GM12801 (cell line): ENCODE results near the gene KCNQ5.

ENCODE experiments used
- TF ChIP-seq, protein P1 (sequence below): IDR thresholded peaks from one replicate; pipeline ENCODE4 v1.5.1; 2011; ENCODE audit warnings: control low read depth; ENCODE audit not compliant: insufficient read length; ENCODE audit errors: extremely low read depth

Gene KCNQ5

DNA sequence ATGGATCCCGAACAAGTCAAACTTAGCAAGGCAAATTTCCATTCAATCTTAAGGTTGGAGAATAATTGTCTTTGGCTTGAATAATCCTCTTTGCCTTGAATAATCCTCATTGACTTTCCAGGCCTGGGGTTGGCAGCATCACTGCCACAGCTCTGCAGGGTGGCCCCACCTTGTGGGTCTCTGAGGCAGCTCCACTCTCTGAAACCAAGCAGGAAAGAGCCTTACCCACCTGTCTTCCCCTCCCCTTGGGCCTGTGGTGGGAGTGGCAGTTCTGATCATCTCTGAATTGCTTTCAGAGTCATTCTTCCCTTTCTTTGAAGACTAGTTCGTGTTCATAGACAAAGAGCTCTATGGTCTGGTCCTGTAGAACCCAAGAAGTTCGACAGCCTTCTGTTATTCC is 47.5 kb downstream of the KCNQ5 start:
- TF ChIP-seq, protein P1, sequence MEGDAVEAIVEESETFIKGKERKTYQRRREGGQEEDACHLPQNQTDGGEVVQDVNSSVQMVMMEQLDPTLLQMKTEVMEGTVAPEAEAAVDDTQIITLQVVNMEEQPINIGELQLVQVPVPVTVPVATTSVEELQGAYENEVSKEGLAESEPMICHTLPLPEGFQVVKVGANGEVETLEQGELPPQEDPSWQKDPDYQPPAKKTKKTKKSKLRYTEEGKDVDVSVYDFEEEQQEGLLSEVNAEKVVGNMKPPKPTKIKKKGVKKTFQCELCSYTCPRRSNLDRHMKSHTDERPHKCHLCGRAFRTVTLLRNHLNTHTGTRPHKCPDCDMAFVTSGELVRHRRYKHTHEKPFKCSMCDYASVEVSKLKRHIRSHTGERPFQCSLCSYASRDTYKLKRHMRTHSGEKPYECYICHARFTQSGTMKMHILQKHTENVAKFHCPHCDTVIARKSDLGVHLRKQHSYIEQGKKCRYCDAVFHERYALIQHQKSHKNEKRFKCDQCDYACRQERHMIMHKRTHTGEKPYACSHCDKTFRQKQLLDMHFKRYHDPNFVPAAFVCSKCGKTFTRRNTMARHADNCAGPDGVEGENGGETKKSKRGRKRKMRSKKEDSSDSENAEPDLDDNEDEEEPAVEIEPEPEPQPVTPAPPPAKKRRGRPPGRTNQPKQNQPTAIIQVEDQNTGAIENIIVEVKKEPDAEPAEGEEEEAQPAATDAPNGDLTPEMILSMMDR: no peak

DNA sequence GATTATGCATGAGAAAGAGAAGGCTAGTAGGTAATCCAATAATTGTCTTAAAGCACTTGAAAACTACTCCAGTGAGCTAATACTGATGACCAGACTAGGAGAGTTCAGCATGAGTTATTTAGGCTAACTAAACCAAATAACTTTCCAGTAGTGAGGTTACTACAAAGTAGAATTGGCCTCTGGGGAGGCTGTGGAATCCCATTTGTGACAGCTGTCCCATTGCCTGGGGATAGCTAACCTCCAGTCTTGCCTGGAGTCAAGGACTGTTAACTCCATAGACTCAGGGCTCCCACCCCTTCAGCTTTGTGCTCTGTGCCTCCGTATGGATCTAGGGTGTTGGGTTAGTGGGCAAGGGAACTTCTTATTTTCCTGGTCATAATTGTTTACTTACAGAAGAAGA is 51.0 kb downstream of the KCNQ5 start:
- TF ChIP-seq, protein P1: no peak

DNA sequence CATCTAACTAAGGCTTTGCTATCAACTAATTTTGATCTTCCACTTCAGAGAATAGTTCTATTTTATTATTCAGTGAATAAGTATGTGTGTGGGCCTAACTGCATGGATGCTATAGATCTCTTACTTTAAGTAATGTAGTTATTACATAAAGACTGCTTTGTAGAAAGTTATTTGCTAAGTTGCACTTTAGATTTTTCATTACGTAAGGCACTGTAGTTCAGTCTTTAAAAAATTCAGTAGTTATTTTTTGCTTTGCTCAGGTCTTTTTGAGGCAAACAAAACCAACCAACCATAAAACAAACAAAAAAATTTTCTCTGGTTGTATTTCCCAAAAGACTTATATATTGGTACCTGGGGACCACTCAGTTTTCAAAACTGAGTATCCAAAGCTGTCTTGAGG is 53.0 kb downstream of the KCNQ5 start:
- TF ChIP-seq, protein P1: no peak

DNA sequence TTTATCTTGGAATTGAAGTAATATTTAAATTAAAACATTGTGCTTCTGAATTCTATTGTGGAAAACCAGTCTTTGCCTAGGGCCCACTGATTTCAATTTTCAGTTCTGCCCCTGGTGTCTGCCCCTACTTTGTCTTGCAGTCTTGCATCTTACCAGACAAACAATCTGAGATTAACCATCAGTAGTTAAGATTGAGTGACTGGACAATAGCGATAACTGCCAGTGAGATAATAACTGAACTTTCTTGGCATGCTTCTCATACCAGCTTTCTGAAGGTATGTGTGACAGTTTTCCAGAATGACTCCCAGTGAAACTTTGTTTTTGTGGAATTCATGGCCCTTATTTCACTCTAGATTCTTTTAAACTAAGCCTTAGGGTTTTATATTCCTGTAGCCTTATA is 53.5 kb downstream of the KCNQ5 start:
- TF ChIP-seq, protein P1: no peak

DNA sequence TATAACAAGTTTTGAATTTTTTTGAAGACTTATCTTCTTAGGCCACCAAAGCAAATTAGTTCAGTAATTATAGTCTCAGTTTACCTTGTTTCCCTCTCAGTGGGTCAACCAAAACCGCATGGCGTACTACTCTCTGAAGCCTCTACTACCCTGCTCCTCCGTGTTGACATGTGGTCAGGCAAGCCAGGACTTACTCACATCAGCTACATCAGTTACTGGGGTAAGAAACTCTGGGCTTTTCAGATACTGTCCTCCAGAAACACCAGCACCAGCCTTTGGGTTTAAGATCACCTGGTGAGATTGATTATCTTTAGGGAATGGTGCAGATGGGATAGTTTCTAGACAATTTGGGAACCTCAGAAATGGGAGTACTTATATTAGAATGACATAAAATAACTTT is 55.1 kb downstream of the KCNQ5 start:
- TF ChIP-seq, protein P1: no peak

DNA sequence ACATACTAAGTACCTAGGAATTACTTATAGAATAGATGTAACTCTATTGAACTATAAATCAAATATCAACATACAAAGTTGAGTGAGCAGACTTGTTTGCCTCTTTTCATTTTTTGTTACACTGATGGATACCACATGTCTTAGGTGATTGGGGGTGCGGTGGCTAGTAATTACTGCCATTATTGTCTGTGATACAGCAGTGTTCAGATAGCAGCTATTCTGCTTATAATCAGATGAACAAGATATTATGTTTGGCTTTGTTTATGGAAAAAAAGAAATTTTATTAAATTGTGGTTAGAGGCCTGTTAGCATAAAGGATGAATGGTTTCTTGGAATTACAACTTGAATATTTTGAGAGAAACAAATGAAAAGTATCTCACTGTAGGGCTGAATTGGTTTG is 55.9 kb downstream of the KCNQ5 start:
- TF ChIP-seq, protein P1: no peak

DNA sequence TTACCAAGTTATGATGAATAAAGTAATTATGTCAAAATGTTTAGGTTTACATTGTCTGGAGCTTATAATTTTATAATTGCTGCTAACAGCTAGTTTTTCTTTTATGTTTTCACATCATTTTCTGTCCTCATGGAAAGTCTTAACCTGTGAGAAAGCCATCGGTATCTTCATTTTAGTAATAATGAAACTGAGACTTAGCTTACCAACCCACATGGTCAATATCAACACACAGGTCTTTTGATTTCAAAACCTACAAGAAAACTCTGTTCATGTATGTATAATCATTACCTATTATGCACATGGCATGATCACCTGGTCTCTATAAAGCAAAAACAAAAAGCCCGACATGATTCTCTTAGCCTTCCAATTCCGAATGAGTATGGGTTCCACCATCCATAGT is 61.9 kb downstream of the KCNQ5 start:
- TF ChIP-seq, protein P1: no peak
